Neural cell (in vitro differentiated cells): Measurements from ENCODE around the gene TSSK1B. TPM values are rescaled to one million over a fixed set of nuclear protein-coding genes. Genes with fewer than 3 reads are reported as not detected.

Source experiments
- H2AFZ ChIP-seq: fragments of 200-600, 300-800 bp; sonication (generic), shearing (Covaris generic); 2 replicates; pipeline ENCODE4 v1.6.0; 2014; ENCODE audit warnings: low read depth, mild to moderate bottlenecking, antibody characterized with exemption, low read length, moderate library complexity
- H3F3A ChIP-seq: fragments of 200-600 bp; shearing (Covaris generic); 2 replicates; pipeline ENCODE4 v1.6.1; 2016; ENCODE audit warnings: mild to moderate bottlenecking, moderate library complexity, mixed read lengths, antibody characterized with exemption, low read length; ENCODE audit not compliant: insufficient read depth, poor library complexity, severe bottlenecking
- H3K27ac ChIP-seq: fragments of 200-600, 300-800 bp; sonication (generic), shearing (Covaris generic); 2 replicates; pipeline ENCODE4 v1.5.1; 2014; ENCODE audit warnings: mild to moderate bottlenecking, low read length, moderate library complexity
- H3K27me3 ChIP-seq: fragments of 300-800, 200-600 bp; sonication (generic), shearing (Covaris generic); 2 replicates; pipeline ENCODE4 v1.6.0; 2014; ENCODE audit warnings: mild to moderate bottlenecking, low read depth, low read length, moderate library complexity; ENCODE audit not compliant: insufficient read depth
- H3K36me3 ChIP-seq: fragments of 300-800, 200-600 bp; sonication (generic), shearing (Covaris generic); 2 replicates; pipeline ENCODE4 v1.5.1; 2014; ENCODE audit warnings: mild to moderate bottlenecking, antibody characterized with exemption, low read length, moderate library complexity; ENCODE audit not compliant: insufficient read depth
- H3K4me2 ChIP-seq: fragments of 300-800, 200-600 bp; sonication (generic), shearing (Covaris generic); 2 replicates; pipeline ENCODE4 v1.6.0; 2014; ENCODE audit warnings: mild to moderate bottlenecking, low read length
- H3K4me3 ChIP-seq: fragments of 300-800, 200-600 bp; sonication (generic), shearing (Covaris generic); 2 replicates; pipeline ENCODE4 v1.5.1; 2014; ENCODE audit warnings: mild to moderate bottlenecking, low read length, moderate library complexity
- H3K79me2 ChIP-seq: fragments of 200-600 bp; shearing (Covaris generic); replicated peaks from 2 replicates; pipeline ENCODE4 v1.6.0; 2014; ENCODE audit warnings: mild to moderate bottlenecking, low read length, moderate library complexity; ENCODE audit not compliant: insufficient read depth
- H3K9ac ChIP-seq: fragments of 300-800, 200-600 bp; sonication (generic), shearing (Covaris generic); 2 replicates; pipeline ENCODE4 v1.6.1; 2016; ENCODE audit warnings: mild to moderate bottlenecking, low read length, mixed read lengths
- H3K9me2 ChIP-seq: fragments of 200-600 bp; shearing (Covaris generic); 2 replicates; pipeline ENCODE4 v1.6.1; 2016; ENCODE audit warnings: mild to moderate bottlenecking, low read length, mixed read lengths; ENCODE audit not compliant: insufficient read depth
- H3K9me3 ChIP-seq: fragments of 200-600, 300-800 bp; sonication (generic), shearing (Covaris generic); 2 replicates; pipeline ENCODE4 v1.6.1; 2016; ENCODE audit warnings: mild to moderate bottlenecking, mixed run types, low read length, moderate library complexity, mixed read lengths
- H4K20me1 ChIP-seq: fragments of 200-600 bp; shearing (Covaris generic); 2 replicates; pipeline ENCODE4 v1.6.1; 2016; ENCODE audit warnings: mild to moderate bottlenecking, mixed run types; ENCODE audit not compliant: insufficient read depth
- EP300 ChIP-seq: fragments of 450-650 bp; conservative IDR thresholded peaks from 2 replicates; pipeline ENCODE4 v1.6.1; 2014; ENCODE audit warnings: antibody characterized with exemption, mild to moderate bottlenecking, moderate library complexity; ENCODE audit not compliant: poor library complexity, severe bottlenecking
- EZH2 ChIP-seq: fragments of 200-600, 300-800 bp; shearing (Covaris generic), sonication (generic); IDR thresholded peaks from 2 replicates; pipeline ENCODE4 v1.6.1; 2014; ENCODE audit warnings: antibody characterized with exemption, low read length, borderline replicate concordance, mild to moderate bottlenecking; ENCODE audit not compliant: insufficient read depth, poor library complexity, severe bottlenecking
- MXI1 ChIP-seq: fragments of 450-650 bp; conservative IDR thresholded peaks from 2 replicates; pipeline ENCODE4 v1.6.1; 2014; ENCODE audit warnings: antibody characterized with exemption, mild to moderate bottlenecking; ENCODE audit not compliant: poor library complexity, severe bottlenecking
- POLR2AphosphoS5 ChIP-seq: IDR thresholded peaks from 2 replicates; pipeline ENCODE4 v1.6.1; 2012
- RAD21 ChIP-seq: fragments of 450-650 bp; conservative IDR thresholded peaks from 2 replicates; pipeline ENCODE4 v1.6.1; 2014; ENCODE audit warnings: antibody characterized with exemption, mild to moderate bottlenecking, moderate library complexity
- REST ChIP-seq: IDR thresholded peaks from 2 replicates; pipeline ENCODE4 v1.6.1; 2012; ENCODE audit warnings: borderline replicate concordance
- SMC3 ChIP-seq: fragments of 450-650 bp; conservative IDR thresholded peaks from 2 replicates; pipeline ENCODE4 v1.6.1; 2014; ENCODE audit warnings: antibody characterized with exemption, mild to moderate bottlenecking, moderate library complexity; ENCODE audit not compliant: poor library complexity
- TAF1 ChIP-seq: IDR thresholded peaks from 2 replicates; pipeline ENCODE4 v1.6.1; 2012; ENCODE audit warnings: low read depth
- polyA plus RNA-seq: library from polyadenylated mRNA; depleted of rRNA; stranded (reverse); fragments of >200 nt; gene quantifications from 2 replicates; pipeline ENCODE4 v1.2.3, GENCODE V29; 2014
- TF ChIP-seq, protein P1 (sequence below): fragments of 450-650 bp; IDR thresholded peaks from 2 replicates; pipeline ENCODE4 v1.5.1; 2014; ENCODE audit warnings: antibody characterized with exemption, mild to moderate bottlenecking, moderate library complexity; ENCODE audit not compliant: poor library complexity, severe bottlenecking

Gene TSSK1B
- polyA plus RNA-seq, 1 donor from 2014 or later: not detected

GRCh38 chr5:113478691-113479090 lies 43.9 kb upstream of the TSSK1B start:
- no peaks in the 10 kb centered on the region for H3K27me3 ChIP-seq
- H3K79me2 ChIP-seq: no peaks in the 10 kb centered on the region
- H3K36me3 ChIP-seq: no peaks in the 10 kb centered on the region

GRCh38 chr5:113474100-113474728 lies 39.4 kb upstream of the TSSK1B start:
- Histone ChIP-seq H3K36me3 (no peaks in the 10 kb centered on the region), H3K4me3 (no peak overlapping the region), H3K4me2 (no peak overlapping the region), H3F3A (no peaks in the 10 kb centered on the region), H3K27ac (no peak overlapping the region), H3K79me2 (no peaks in the 10 kb centered on the region), H3K9ac (no peak overlapping the region), H2AFZ (no peak overlapping the region), H3K9me3 (no peaks in the 10 kb centered on the region), H3K27me3 (no peaks in the 10 kb centered on the region), H4K20me1 (no peaks in the 10 kb centered on the region), H3K9me2 (no peaks in the 10 kb centered on the region)
- no peak for TF ChIP-seq EZH2
- no peak for TF ChIP-seq SMC3
- TF ChIP-seq, protein P1, sequence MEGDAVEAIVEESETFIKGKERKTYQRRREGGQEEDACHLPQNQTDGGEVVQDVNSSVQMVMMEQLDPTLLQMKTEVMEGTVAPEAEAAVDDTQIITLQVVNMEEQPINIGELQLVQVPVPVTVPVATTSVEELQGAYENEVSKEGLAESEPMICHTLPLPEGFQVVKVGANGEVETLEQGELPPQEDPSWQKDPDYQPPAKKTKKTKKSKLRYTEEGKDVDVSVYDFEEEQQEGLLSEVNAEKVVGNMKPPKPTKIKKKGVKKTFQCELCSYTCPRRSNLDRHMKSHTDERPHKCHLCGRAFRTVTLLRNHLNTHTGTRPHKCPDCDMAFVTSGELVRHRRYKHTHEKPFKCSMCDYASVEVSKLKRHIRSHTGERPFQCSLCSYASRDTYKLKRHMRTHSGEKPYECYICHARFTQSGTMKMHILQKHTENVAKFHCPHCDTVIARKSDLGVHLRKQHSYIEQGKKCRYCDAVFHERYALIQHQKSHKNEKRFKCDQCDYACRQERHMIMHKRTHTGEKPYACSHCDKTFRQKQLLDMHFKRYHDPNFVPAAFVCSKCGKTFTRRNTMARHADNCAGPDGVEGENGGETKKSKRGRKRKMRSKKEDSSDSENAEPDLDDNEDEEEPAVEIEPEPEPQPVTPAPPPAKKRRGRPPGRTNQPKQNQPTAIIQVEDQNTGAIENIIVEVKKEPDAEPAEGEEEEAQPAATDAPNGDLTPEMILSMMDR: no peak
- no peak for TF ChIP-seq POLR2AphosphoS5
- TF ChIP-seq MXI1: no peak
- TF ChIP-seq REST: no peak
- no peak for TF ChIP-seq EP300
- TF ChIP-seq TAF1: no peak
- TF ChIP-seq RAD21: no peak

More at GRCh38 chr5:113478691-113479090, 43.9 kb upstream of the TSSK1B start:
- Histone ChIP-seq H3K9me3 (no peaks in the 10 kb centered on the region), H3K9ac (no peak overlapping the region), H3K27ac (no peak overlapping the region), H3F3A (no peaks in the 10 kb centered on the region), H3K4me3 (no peak overlapping the region), H2AFZ (no peak overlapping the region), H3K4me2 (no peak overlapping the region), H3K9me2 (no peaks in the 10 kb centered on the region), H4K20me1 (no peaks in the 10 kb centered on the region)
- TF ChIP-seq RAD21 (no peak), POLR2AphosphoS5 (no peak), REST (no peak)
- TF ChIP-seq, protein P1: no peak
